Measurements from ENCODE around the gene MRPS12.

Gene MRPS12

DNA sequence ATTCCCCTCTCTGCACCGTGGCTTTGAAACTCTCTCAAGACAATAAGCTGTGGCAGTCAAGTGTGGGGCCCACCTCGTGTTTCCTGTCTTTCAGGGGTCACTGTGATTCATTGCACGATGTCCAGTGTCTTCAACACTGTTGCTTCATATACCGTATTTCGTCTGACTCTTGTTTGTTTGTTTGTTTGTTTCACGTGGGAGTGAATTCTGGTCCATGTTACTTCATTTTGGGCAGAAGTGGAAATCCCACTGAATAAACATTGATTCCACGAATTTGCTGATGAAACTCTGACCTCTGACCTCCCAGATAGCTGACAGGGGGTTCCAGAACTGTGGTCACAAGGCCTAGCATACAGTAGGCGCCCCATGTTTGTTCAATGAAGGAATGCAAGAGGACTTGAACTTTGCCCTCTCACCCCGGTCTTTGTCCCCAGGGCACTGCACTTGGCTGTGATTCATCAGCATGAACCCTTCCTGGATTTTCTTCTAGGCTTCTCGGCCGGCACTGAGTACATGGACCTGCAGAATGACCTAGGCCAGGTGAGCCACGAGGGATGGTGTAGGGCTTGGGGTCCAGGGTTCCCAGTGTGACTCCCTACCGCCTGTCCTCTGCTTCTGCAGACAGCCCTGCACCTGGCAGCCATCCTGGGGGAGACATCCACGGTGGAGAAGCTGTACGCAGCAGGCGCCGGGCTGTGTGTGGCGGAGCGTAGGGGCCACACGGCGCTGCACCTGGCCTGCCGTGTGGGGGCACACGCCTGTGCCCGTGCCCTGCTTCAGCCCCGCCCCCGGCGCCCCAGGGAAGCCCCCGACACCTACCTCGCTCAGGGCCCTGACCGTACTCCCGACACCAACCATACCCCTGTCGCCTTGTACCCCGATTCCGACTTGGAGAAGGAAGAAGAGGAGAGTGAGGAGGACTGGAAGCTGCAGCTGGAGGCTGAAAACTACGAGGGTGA lies 25.9 kb upstream of the MRPS12 start:
- TF ChIP-seq GATA3 (IDR thresholded peaks at IDR 0.05; ENCODE audit: low read depth, low read length) (no peak), GATA2 (IDR thresholded peaks at IDR 0.05; ENCODE audit: low read depth, low read length) (no peak)

GRCh38 chr19:38905620-38906019 lies 25.1 kb upstream of the MRPS12 start:
- TF ChIP-seq GATA3 (IDR thresholded peaks at IDR 0.05; ENCODE audit: low read depth, low read length): no peak
- no peak for TF ChIP-seq GATA2 (IDR thresholded peaks at IDR 0.05; ENCODE audit: low read depth, low read length)

- TF ChIP-seq GATA2 (IDR thresholded peaks at IDR 0.05; ENCODE audit: low read depth, low read length) (no peak), GATA3 (IDR thresholded peaks at IDR 0.05; ENCODE audit: low read depth, low read length) (no peak)
Observed at GRCh38 chr19:38907227-38907626, 23.5 kb upstream of the MRPS12 start.

DNA sequence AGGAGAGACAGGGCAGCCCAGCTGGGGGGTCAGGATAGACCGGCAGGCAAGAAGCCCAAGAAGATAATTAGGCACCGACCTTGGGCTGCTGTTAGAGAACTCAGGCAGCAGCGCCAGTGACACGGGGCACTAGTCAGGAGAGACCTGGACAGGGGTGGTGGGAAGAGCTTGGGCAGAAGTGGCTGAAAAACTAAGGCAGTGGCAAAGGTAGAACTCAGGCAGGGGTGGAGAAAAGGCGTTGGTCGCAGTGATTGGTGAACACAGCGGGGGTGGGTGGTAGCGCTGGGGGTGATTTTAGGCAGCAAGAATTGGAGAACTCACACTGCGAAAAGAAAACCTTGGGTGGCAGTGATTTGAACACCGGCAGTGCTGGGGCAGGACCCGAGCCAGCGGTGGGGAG lies 23.1 kb upstream of the MRPS12 start:
- no peak for TF ChIP-seq GATA2 (IDR thresholded peaks at IDR 0.05; ENCODE audit: low read depth, low read length)
- TF ChIP-seq GATA3 (IDR thresholded peaks at IDR 0.05; ENCODE audit: low read depth, low read length): no peak

DNA sequence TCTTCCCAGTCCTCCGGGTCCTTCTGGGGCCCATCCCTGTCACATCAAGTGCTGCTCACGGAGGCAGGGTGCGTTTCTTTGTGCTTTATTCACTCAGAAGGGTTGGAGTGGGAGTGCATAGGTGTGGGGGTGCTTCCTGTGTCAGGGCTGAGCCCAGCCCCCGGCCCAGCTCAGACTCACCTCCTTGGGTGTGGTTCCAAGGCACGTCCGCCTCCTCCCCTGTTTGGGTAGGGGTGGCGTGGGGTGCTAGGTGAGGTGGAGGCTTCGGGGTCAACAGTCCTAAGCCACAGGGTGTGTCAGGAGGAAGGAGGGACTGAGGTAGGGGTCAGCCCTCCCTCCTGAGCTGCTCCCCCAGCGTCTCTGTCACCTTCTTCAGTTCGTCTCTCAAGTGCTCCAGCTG lies 21.8 kb upstream of the MRPS12 start:
- no peak for TF ChIP-seq GATA2 (IDR thresholded peaks at IDR 0.05; ENCODE audit: low read depth, low read length)
- TF ChIP-seq GATA3 (IDR thresholded peaks at IDR 0.05; ENCODE audit: low read depth, low read length): no peak

DNA sequence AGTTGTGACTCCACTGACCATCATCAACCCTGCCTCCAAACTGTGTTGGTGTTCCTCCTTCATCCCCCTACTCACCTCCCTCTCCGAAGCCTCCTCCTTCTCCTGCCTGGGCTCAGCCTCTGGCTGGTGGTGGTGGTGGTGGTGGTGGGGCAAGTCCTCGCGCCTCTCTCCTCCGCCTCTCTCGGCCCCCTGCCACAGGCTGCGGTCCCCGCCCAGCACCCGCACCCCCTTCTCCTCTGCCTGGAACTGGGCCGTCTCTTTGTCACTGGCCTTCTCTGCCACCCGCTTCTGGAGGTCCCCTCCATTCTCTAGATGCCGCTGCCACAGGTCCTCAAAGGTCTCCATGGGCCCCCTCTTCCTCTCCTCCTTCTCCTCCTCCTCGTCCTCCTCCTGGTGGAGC lies 20.3 kb upstream of the MRPS12 start:
- TF ChIP-seq GATA3 (IDR thresholded peaks at IDR 0.05; ENCODE audit: low read depth, low read length): no peak

DNA sequence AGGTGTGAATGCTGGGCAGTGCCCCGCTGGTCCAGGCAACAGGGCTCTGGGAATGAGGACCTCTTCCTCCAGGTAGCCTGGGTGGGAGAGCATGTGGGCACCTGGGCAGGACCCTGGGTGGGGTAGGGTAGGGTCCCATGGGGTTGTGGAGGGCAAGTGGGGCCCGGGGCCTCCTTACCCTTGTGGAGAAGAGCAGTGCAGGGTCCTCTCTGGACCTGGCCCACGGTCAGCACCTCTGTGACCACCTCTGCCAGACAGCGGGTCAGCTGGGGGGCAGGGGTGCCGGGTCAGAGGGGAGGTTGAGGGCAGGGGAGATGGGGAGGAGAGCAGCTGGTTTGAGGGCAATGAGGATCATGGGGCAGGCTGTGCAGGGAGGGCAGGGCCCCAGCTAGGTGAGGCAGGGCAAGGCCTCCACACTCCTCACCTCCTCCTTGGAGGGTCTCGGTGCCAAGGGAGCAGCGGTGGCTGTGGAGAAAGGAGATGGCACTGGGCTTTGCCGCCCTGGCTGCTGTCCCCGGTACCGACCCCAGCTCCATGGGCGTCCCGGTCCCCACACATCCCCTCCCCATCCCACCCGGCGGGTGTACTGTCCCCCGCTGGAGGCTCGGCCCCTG lies 19.2 kb upstream of the MRPS12 start:
- TF ChIP-seq GATA3 (IDR thresholded peaks at IDR 0.05; ENCODE audit: low read depth, low read length): no peak

GRCh38 chr19:38912600-38913514 lies 17.9 kb upstream of the MRPS12 start:
- TF ChIP-seq GATA2 (IDR thresholded peaks at IDR 0.05; ENCODE audit: low read depth, low read length): no peak
- TF ChIP-seq GATA3 (IDR thresholded peaks at IDR 0.05; ENCODE audit: low read depth, low read length): no peak

GRCh38 chr19:38913958-38914357 lies 16.8 kb upstream of the MRPS12 start:
- TF ChIP-seq GATA3 (IDR thresholded peaks at IDR 0.05; ENCODE audit: low read depth, low read length) (no peak), GATA2 (IDR thresholded peaks at IDR 0.05; ENCODE audit: low read depth, low read length) (no peak)

GRCh38 chr19:38915329-38916321 lies 15.1 kb upstream of the MRPS12 start:
- TF ChIP-seq GATA3 (IDR thresholded peaks at IDR 0.05; ENCODE audit: low read depth, low read length) (no peak), GATA2 (IDR thresholded peaks at IDR 0.05; ENCODE audit: low read depth, low read length) (no peak)

- TF ChIP-seq GATA3 (IDR thresholded peaks at IDR 0.05; ENCODE audit: low read depth, low read length) (no peak), GATA2 (IDR thresholded peaks at IDR 0.05; ENCODE audit: low read depth, low read length) (0 out of 2 replicates have a peak, but pooled peaks have one; percentile 22)
Observed at GRCh38 chr19:38917516-38917915, 13.2 kb upstream of the MRPS12 start.

GRCh38 chr19:38917921-38918491 lies 12.7 kb upstream of the MRPS12 start:
- TF ChIP-seq GATA3 (IDR thresholded peaks at IDR 0.05; ENCODE audit: low read depth, low read length) (no peak), GATA2 (IDR thresholded peaks at IDR 0.05; ENCODE audit: low read depth, low read length) (no peak)

- TF ChIP-seq GATA2 (IDR thresholded peaks at IDR 0.05; ENCODE audit: low read depth, low read length) (no peak), GATA3 (IDR thresholded peaks at IDR 0.05; ENCODE audit: low read depth, low read length) (no peak)
Observed at GRCh38 chr19:38918526-38918925, 12.2 kb upstream of the MRPS12 start.
